K562 (cell line): ENCODE results near the gene JMY.

ENCODE experiments used
- BRCA1 ChIP-seq, 2 experiments: fragments of 450-650 bp in 1 of 2; sonication (generic) in 1 of 2; formaldehyde crosslinking in 1 of 2; IDR thresholded peaks; 2 replicates each; pipeline versions ENCODE4 v1.5.0 to v1.6.1; 2017 to 2020; ENCODE audit warnings: mild to moderate bottlenecking in 1 of 2, missing genetic modification reagents in 1 of 2
- CBX3 ChIP-seq, 2 experiments: IDR thresholded peaks; 1 replicate in 1 of 2; 2 replicates in 1 of 2; pipeline ENCODE4 v1.6.1; 2012; ENCODE audit warnings: inconsistent platforms in 2 of 2, low read length in 2 of 2, borderline replicate concordance in 1 of 2, control low read depth in 1 of 2
- CTCF ChIP-seq, 3 experiments: IDR thresholded peaks in 2 of 3; conservative IDR thresholded peaks in 1 of 3; 2 replicates each; pipeline ENCODE4 v1.5.1; 2011 to 2012; ENCODE audit warnings: low read length in 3 of 3, mild to moderate bottlenecking in 3 of 3, control low read depth in 2 of 3, improper control_type of control experiment in 1 of 3, inconsistent platforms in 1 of 3, low read depth in 1 of 3, mixed read lengths in 1 of 3, moderate library complexity in 1 of 3; ENCODE audit not compliant: insufficient read depth in 2 of 3
- PRMT5 ChIP-seq: sonication (generic); formaldehyde crosslinking; IDR thresholded peaks from 2 replicates; pipeline ENCODE4 v1.5.0; 2020; ENCODE audit warnings: missing genetic modification reagents
- YBX1 ChIP-seq: fragments of 450-650 bp; IDR thresholded peaks from 2 replicates; pipeline ENCODE4 v1.7.1; 2016; ENCODE audit warnings: mild to moderate bottlenecking
- ZNF197 ChIP-seq: fragments of 200-800 bp; sonication (Bioruptor generic); IDR thresholded peaks from 2 replicates; pipeline ENCODE4 v1.6.1; 2016; ENCODE audit warnings: low read depth, missing genetic modification characterization, missing compliant biosample characterization
- ZNF282 ChIP-seq: sonication (generic); formaldehyde crosslinking; IDR thresholded peaks from 2 replicates; pipeline ENCODE4 v1.8.1; 2023; ENCODE audit warnings: missing genetic modification reagents

- TF ChIP-seq BRCA1 (IDR thresholded peaks at IDR 0.05) (no peak), BRCA1 (CRISPR knock-in tag; IDR thresholded peaks at IDR 0.05) (no peak), PRMT5 (CRISPR knock-in tag) (no peak), CBX3 (IDR thresholded peaks at IDR 0.05; ENCODE audit: borderline replicate concordance in 1 of 2, low read length in 2 of 2) (no peak), YBX1 (no peak), ZNF282 (CRISPR knock-in tag) (no peak), ZNF197 (CRISPR knock-in tag) (no peak), CTCF (IDR thresholded peaks at IDR 0.05 in 2 of 3, conservative IDR thresholded peaks at IDR 0.05 in 1 of 3; ENCODE audit: insufficient read depth in 2 of 3, low read depth in 1 of 3, low read length in 3 of 3) (no peak)
Observed at GRCh38 chr5:79236970-79237739, 1.2 kb downstream of the JMY start.
